SK-N-MC (cell line): ENCODE results near the gene DMXL2.

Experiments
- EZH2 ChIP-seq: fragments of 200-600 bp; sonication (generic); IDR thresholded peaks from one replicate; pipeline ENCODE4 v1.6.1; 2017; ENCODE audit warnings: antibody characterized with exemption
- POLR2AphosphoS5 ChIP-seq: IDR thresholded peaks from 2 replicates; pipeline ENCODE4 v1.6.1; 2012; ENCODE audit warnings: mild to moderate bottlenecking, low read depth, low read length, borderline replicate concordance

- no peak for TF ChIP-seq POLR2AphosphoS5
- TF ChIP-seq EZH2 = no peak
Observed at GRCh38 chr15:51405693-51406523, 216.7 kb downstream of the DMXL2 start.
